ENCODE results near the gene SHROOM3.

- TF ChIP-seq CTCF (IDR thresholded peaks at IDR 0.05): no peak
- TF ChIP-seq POLR2A (IDR thresholded peaks at IDR 0.05): no peak
Measured at GRCh38 chr4:76790377-76790776, 355.3 kb downstream of the SHROOM3 start.

All from adrenal gland (tissue), 5 donors.